Amygdala (tissue), 56 donors: ENCODE data around the gene RPS27A.
A peak's percentile ranks its signal among the peaks of the same experiment; 100 is the strongest.
"Not testable (repeated sequence)": the region's sequence is repeated elsewhere in the genome, so short reads cannot be mapped to it uniquely, and the experiment has no call there.

Experiments used
- DNase-seq, 56 donors: peaks; one replicate each; lab custom pipeline; 2025; lab: John Stamatoyannopoulos, UW

RPS27A gene

GRCh38 chr2:55232084-55232862, at the start of gene RPS27A, which contains the start of gene CLHC1:
TSS of gene RPS27A (plus strand) at chr2:55232688. CDS start at chr2:55232825, 137 bp downstream.
TSS of gene CLHC1 (minus strand) at chr2:55232293. CDS start at chr2:55222411, 9,882 bp downstream.
- DNase-seq = peak; percentile 26 to 94 (median 82)

GRCh38 chr2:55186837-55187236, 45.7 kb upstream of the RPS27A start:
- DNase-seq = not testable (repeated sequence)

GRCh38 chr2:55191888-55192287, 40.6 kb upstream of the RPS27A start:
- not testable (repeated sequence) for DNase-seq

GRCh38 chr2:55196526-55196925, 36.0 kb upstream of the RPS27A start:
- no peak for DNase-seq

GRCh38 chr2:55200416-55200815, 32.1 kb upstream of the RPS27A start:
- DNase-seq = no peak

GRCh38 chr2:55204536-55204935, 28.0 kb upstream of the RPS27A start:
- DNase-seq = no peak

GRCh38 chr2:55204950-55205349, 27.5 kb upstream of the RPS27A start:
- no peak for DNase-seq

GRCh38 chr2:55213822-55214221, 18.7 kb upstream of the RPS27A start:
- DNase-seq = no peak

GRCh38 chr2:55223958-55224760, 8.3 kb upstream of the RPS27A start:
- no peak for DNase-seq

GRCh38 chr2:55224761-55225261, 7.7 kb upstream of the RPS27A start:
- peak in 4 of 56 donors; percentile 2 to 27 (median 8) for DNase-seq

GRCh38 chr2:55225481-55226020, 6.9 kb upstream of the RPS27A start:
- DNase-seq = no peak

- not testable (repeated sequence) for DNase-seq
Measured at GRCh38 chr2:55227437-55228225, 4.9 kb upstream of the RPS27A start.

- no peak for DNase-seq
Measured at GRCh38 chr2:55228226-55228563, 4.3 kb upstream of the RPS27A start.

GRCh38 chr2:55229221-55229620, 3.3 kb upstream of the RPS27A start:
- DNase-seq = no peak

GRCh38 chr2:55230551-55230950, 1.9 kb upstream of the RPS27A start:
- DNase-seq = no peak

GRCh38 chr2:55231546-55232083, 873 bp upstream of the RPS27A start:
- no peak for DNase-seq

GRCh38 chr2:55232863-55233657, 572 bp downstream of the RPS27A start:
- DNase-seq = peak in 4 of 56 donors; percentile 6 to 42 (median 25)

- no peak for DNase-seq
Measured at GRCh38 chr2:55233658-55233940, 1.1 kb downstream of the RPS27A start.
